CD4-positive, alpha-beta T cell (primary cell): ENCODE measurements around the gene VAMP8. TPM values are rescaled to one million over a fixed set of nuclear protein-coding genes. Genes with fewer than 3 reads are reported as not detected.

Source experiments
- ATAC-seq: fragments of 200-7000 bp; cut with Tn5 transposase; one replicate; pipeline ENCODE4 v1.10.0; 2022; ENCODE audit warnings: mild to moderate bottlenecking; ENCODE audit not compliant: poor library complexity
- CTCF ChIA-PET: fragments of 350-600 bp; sonication (Branson Sonifier 250); formaldehyde crosslinking; loops from one replicate; lab custom pipeline; 2021; ENCODE audit warnings: antibody characterized with exemption, inconsistent platforms; lab: Charles Lee
- POLR2A ChIA-PET: fragments of 350-600 bp; sonication (Branson Sonifier 250); formaldehyde crosslinking; loops from one replicate; lab custom pipeline; 2021; ENCODE audit warnings: antibody characterized with exemption, inconsistent platforms; lab: Charles Lee
- DNase-seq, 14 experiments: peaks; one replicate each; pipeline ENCODE4 v3.0.0-alpha.2; 2013 to 2020; ENCODE audit warnings: mixed read lengths in 2 of 14
- H3K27ac ChIP-seq, 2 donors: one replicate each; pipeline versions ENCODE4 v1.5.1 to v1.7.0; 2013; ENCODE audit warnings: low read length in 2 of 2, low read depth in 1 of 2, mild to moderate bottlenecking in 1 of 2
- H3K27me3 ChIP-seq, 2 experiments: 1 replicate in 1 of 2; 2 replicates in 1 of 2; pipeline versions ENCODE4 v1.6.1 to v1.7.0; 2013; ENCODE audit warnings: low read length in 2 of 2, control low read depth in 1 of 2, mild to moderate bottlenecking in 1 of 2, moderate library complexity in 1 of 2; ENCODE audit not compliant: insufficient read depth in 2 of 2, control insufficient read depth in 1 of 2
- H3K36me3 ChIP-seq: one replicate; pipeline ENCODE4 v1.6.1; 2013; ENCODE audit warnings: low read length, control low read depth; ENCODE audit not compliant: insufficient read depth
- H3K4me1 ChIP-seq: one replicate; pipeline ENCODE4 v1.6.1; 2013; ENCODE audit warnings: low read length, control low read depth; ENCODE audit not compliant: insufficient read depth
- H3K4me3 ChIP-seq: one replicate; pipeline ENCODE4 v1.5.1; 2013; ENCODE audit warnings: mild to moderate bottlenecking, low read length, moderate library complexity
- H3K9me3 ChIP-seq, 2 experiments: 1 replicate in 1 of 2; 2 replicates in 1 of 2; pipeline versions ENCODE4 v1.6.1 to v1.7.0; 2013; ENCODE audit warnings: low read length in 2 of 2, mild to moderate bottlenecking in 2 of 2, control low read depth in 1 of 2, moderate library complexity in 1 of 2; ENCODE audit not compliant: control insufficient read depth in 1 of 2, insufficient read depth in 1 of 2
- H3K27ac Mint-ChIP-seq: one replicate; pipeline ENCODE4 v1.8.0; 2020; ENCODE audit warnings: mixed read lengths
- H3K27me3 Mint-ChIP-seq: one replicate; pipeline ENCODE4 v1.8.0; 2021; ENCODE audit warnings: mixed read lengths
- H3K36me3 Mint-ChIP-seq: one replicate; pipeline ENCODE4 v1.8.0; 2021; ENCODE audit warnings: low read depth, mixed read lengths
- H3K4me1 Mint-ChIP-seq: one replicate; pipeline ENCODE4 v1.8.0; 2021; ENCODE audit warnings: low read depth, mixed read lengths
- H3K4me3 Mint-ChIP-seq: one replicate; pipeline ENCODE4 v1.8.0; 2020; ENCODE audit warnings: mild to moderate bottlenecking, mixed read lengths
- H3K9me3 Mint-ChIP-seq: one replicate; pipeline ENCODE4 v1.8.0; 2020; ENCODE audit warnings: mixed read lengths
- intact Hi-C, 2 experiments: fragments of 100-400 bp; cut with DNase I in 1 of 2; cut with micrococcal nuclease in 1 of 2; formaldehyde crosslinking; loops; one replicate each; pipeline versions ENCODE4 v1.15.1 to v1.9.0; 2023 to 2025; cut with DNase I, micrococcal nuclease
- total RNA-seq, 174 experiments: library from RNA in 2 of 174; stranded (reverse) in 2 of 174; gene quantifications; one replicate each; pipeline ENCODE4 v1.2.3 and lab custom pipeline; 2021 to 2026
- TF ChIP-seq, protein P1 (sequence below): fragments of 200-600 bp; IDR thresholded peaks from one replicate; pipeline ENCODE4 v1.8.0; 2022; ENCODE audit warnings: antibody characterized with exemption, mild to moderate bottlenecking

The VAMP8 gene
- total RNA-seq, 2 experiments from 2014 or later: 32.3 to 37.3 TPM

DNA sequence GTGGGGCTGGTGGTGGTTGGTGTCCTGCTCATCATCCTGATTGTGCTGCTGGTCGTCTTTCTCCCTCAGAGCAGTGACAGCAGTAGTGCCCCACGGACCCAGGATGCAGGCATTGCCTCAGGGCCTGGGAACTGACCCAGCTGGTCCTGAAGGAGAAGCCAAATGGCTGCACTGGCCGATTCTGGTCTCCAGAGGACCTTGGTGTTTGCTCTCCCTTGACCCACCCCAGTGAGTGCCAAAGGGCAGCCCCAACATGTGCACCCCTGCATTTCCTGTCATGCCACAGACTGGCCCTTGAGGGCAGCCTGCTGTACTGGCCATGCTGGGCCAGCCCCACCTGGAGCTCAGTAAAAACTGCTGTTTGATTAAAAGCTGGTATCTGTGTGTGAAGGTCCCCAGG is 15.6 kb downstream of the VAMP8 start:
- no peaks in the 10 kb centered on the region for H3K27me3 ChIP-seq
- H3K4me1 ChIP-seq: peaks cover 45% of the 10 kb centered on the region
- Mint-ChIP-seq H3K4me1 (peaks cover 48% of the 10 kb centered on the region), H3K36me3 (peaks cover 21% of the 10 kb centered on the region), H3K27me3 (no peaks in the 10 kb centered on the region), H3K27ac (no peak overlapping the region), H3K9me3 (no peaks in the 10 kb centered on the region), H3K4me3 (peak overlapping the region; percentile 58)
- peaks cover 14% of the 10 kb centered on the region for H3K36me3 ChIP-seq
- H3K9me3 ChIP-seq: no peaks in the 10 kb centered on the region
- TF ChIP-seq, protein P1, sequence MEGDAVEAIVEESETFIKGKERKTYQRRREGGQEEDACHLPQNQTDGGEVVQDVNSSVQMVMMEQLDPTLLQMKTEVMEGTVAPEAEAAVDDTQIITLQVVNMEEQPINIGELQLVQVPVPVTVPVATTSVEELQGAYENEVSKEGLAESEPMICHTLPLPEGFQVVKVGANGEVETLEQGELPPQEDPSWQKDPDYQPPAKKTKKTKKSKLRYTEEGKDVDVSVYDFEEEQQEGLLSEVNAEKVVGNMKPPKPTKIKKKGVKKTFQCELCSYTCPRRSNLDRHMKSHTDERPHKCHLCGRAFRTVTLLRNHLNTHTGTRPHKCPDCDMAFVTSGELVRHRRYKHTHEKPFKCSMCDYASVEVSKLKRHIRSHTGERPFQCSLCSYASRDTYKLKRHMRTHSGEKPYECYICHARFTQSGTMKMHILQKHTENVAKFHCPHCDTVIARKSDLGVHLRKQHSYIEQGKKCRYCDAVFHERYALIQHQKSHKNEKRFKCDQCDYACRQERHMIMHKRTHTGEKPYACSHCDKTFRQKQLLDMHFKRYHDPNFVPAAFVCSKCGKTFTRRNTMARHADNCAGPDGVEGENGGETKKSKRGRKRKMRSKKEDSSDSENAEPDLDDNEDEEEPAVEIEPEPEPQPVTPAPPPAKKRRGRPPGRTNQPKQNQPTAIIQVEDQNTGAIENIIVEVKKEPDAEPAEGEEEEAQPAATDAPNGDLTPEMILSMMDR: no peak
- CTCF ChIA-PET: no interaction called here
- no peak for DNase-seq
- ATAC-seq: no peak
- intact Hi-C loops: loop anchor here in 1 of 2 experiments (10.0 kb wide), 1 partner anchor 512 kb away; the partner anchor contains the start of genes POLR1A and PTCD3
- H3K4me3 ChIP-seq: no peak overlapping the region
- no peak overlapping the region for H3K27ac ChIP-seq
- POLR2A ChIA-PET: interaction anchor here (4.2 kb wide), 1 partner anchor 8 kb away, joined by 60 read pairs; the partner anchor contains the start of gene VAMP5

GRCh38 chr2:85594715-85595300 is 17.4 kb downstream of the VAMP8 start:
- Mint-ChIP-seq H3K4me3 (peak overlapping the region; percentile 94), H3K27me3 (no peaks in the 10 kb centered on the region), H3K27ac (peak overlapping the region; percentile 98), H3K36me3 (peaks cover 25% of the 10 kb centered on the region), H3K4me1 (peaks cover 40% of the 10 kb centered on the region), H3K9me3 (no peaks in the 10 kb centered on the region)
- DNase-seq (no peak), ATAC-seq (no peak)
- ChIA-PET POLR2A (interaction anchor here (0.6 to 4.2 kb wide), 21 partner anchors 9 to 846 kb away, joined by 3 to 60 read pairs (median 8); partner anchors contain the start of genes C2orf68, GGCX, KDM3A and MAT2A), CTCF (interaction anchor here (0.7 to 1.8 kb wide), 3 partner anchors 17 to 43 kb away, joined by 4 to 10 read pairs (median 4); partner anchors contain the start of gene C2orf68)
- Histone ChIP-seq H3K27me3 (no peaks in the 10 kb centered on the region), H3K27ac (peak overlapping the region; percentile 78 to 86), H3K4me1 (peaks cover 41% of the 10 kb centered on the region), H3K36me3 (peaks cover 28% of the 10 kb centered on the region), H3K4me3 (peak overlapping the region; percentile 94), H3K9me3 (no peaks in the 10 kb centered on the region)
- intact Hi-C loops: loop anchor here (2.0 to 10.0 kb wide), 3 partner anchors 22 to 510 kb away; partner anchors contain the start of genes GGCX (in 1 of the 2), POLR1A (in 1 of the 2), PTCD3 (in 1 of the 2) and USP39 (in 1 of the 2)
- TF ChIP-seq, protein P1: no peak

GRCh38 chr2:85595301-85596025 is 18.1 kb downstream of the VAMP8 start, which contains the start of gene RNF181:
TSS of gene RNF181 (plus strand) at chr2:85595745. CDS start at chr2:85595764, 19 bp downstream.
- CTCF ChIA-PET: interaction anchor here (0.7 to 1.8 kb wide), 4 partner anchors 16 to 57 kb away, joined by 3 to 10 read pairs (median 4); partner anchors contain the start of genes C2orf68 and MAT2A
- peak within 1 kb of the TSS; percentile 78 to 86 for H3K27ac ChIP-seq
- peak within 1 kb of the TSS; percentile 94 for H3K4me3 Mint-ChIP-seq
- intact Hi-C loops: loop anchor here (2.0 to 10.0 kb wide), 3 partner anchors 21 to 509 kb away; partner anchors contain the start of genes GGCX (in 1 of the 2), POLR1A (in 1 of the 2), PTCD3 (in 1 of the 2) and USP39 (in 1 of the 2)
- DNase-seq (peak; percentile 75 to 97 (median 85)), ATAC-seq (peak; percentile 99)
- peak within 1 kb of the TSS; percentile 98 for H3K27ac Mint-ChIP-seq
- no peaks in the 10 kb centered on the region for H3K27me3 Mint-ChIP-seq
- TF ChIP-seq, protein P1: no peak
- POLR2A ChIA-PET: interaction anchor here (0.6 to 4.2 kb wide), 26 partner anchors 10 to 845 kb away, joined by 3 to 60 read pairs (median 5); partner anchors contain the start of genes C2orf68, GGCX, KDM3A and MAT2A
- no peaks in the 10 kb centered on the region for H3K9me3 Mint-ChIP-seq
- H3K9me3 ChIP-seq: no peaks in the 10 kb centered on the region
- peaks cover 25% of the 10 kb centered on the region for H3K36me3 Mint-ChIP-seq
- H3K36me3 ChIP-seq: peaks cover 28% of the 10 kb centered on the region
- H3K4me1 Mint-ChIP-seq: peaks cover 35% of the 10 kb centered on the region
- H3K4me1 ChIP-seq: peaks cover 41% of the 10 kb centered on the region
- H3K4me3 ChIP-seq: peak within 1 kb of the TSS; percentile 94
- no peaks in the 10 kb centered on the region for H3K27me3 ChIP-seq
